Cardiac atrium fibroblast (primary cell): Measurements from ENCODE around the gene CASP8. TPM values are rescaled to one million over a fixed set of nuclear protein-coding genes. Genes with fewer than 3 reads are reported as not detected.

Source experiments
- total RNA-seq: library from RNA; depleted of rRNA; stranded (reverse); fragments of >200 nt; gene quantifications from 2 replicates; pipeline ENCODE4 v1.2.3, GENCODE V29; 2015

CASP8 gene
- total RNA-seq, result 8.8 and 9.6 TPM in 2 replicates

GRCh38 chr2:201260302-201260800 lies at the start of gene CASP8:
Gene CASP8 (plus strand): TSS chr2:201260536. CDS start chr2:201266487, 5,951 bp downstream.

Other genes with a start within 250 kb of the CASP8 start
- 2.9 and 3.2 TPM in 2 replicates for gene HYCC2, start 188.9 kb upstream of the CASP8 start, total RNA-seq
- gene NDUFB3, start 188.5 kb upstream of the CASP8 start, total RNA-seq, result 69.7 and 70.6 TPM in 2 replicates
- gene CFLAR, start 144.4 kb upstream of the CASP8 start, total RNA-seq, result 48.2 and 59.9 TPM in 2 replicates
- gene CASP10, start 77.4 kb upstream of the CASP8 start, total RNA-seq, result 5.2 and 9.7 TPM in 2 replicates
- gene FLACC1, start 96.8 kb downstream of the CASP8 start, total RNA-seq, result 1.4 TPM in 1 of 2 replicates, not detected in the other
- gene TRAK2, start 190.9 kb downstream of the CASP8 start, total RNA-seq, result 26.0 and 37.1 TPM in 2 replicates
- gene STRADB, start 191.2 kb downstream of the CASP8 start, total RNA-seq, result 34.5 and 37.3 TPM in 2 replicates